ENCODE data around the gene ACOXL.
"Not testable (repeated sequence)": the region's sequence is repeated elsewhere in the genome, so short reads cannot be mapped to it uniquely, and the experiment has no call there.

The ACOXL gene

DNA sequence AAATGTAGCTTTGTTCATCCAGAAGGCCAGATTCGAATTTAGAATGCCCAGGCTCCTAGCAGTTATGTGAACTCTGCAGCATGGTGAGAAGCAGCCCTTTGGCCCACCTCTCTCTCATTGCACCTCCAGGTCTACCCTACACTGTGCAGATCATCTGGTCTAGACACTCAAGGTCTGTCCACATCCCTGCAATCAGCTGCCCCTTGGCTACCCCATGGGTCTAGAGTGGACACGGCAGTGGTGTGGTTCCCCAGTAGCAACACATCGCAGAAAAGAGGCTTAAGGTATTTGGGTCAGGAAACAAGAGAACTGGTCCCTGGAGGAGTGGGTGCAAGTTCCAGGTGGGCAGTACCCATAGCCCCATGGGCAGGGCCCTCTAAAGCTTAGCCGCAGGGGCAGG is 311.7 kb downstream of the ACOXL start:
- no peak for DNase-seq

DNA sequence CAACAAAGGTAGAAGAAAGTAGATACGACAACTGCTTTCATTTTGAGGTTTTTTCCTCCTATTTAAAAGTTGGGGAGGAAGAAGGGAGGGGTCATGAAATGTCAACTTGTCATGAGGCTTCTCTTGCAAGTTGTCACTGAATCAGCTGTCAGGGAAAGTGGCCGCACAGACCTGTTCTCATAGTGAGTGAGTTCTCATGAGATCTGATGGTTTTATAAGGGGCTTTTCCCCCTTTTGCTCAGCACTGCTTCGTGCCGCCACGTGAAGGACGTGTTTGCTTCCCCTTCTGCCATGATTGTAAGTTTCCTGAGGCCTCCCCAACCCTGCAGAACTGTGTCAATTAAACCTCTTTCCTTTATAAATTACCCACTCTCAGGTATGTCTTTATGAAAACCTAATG is 312.9 kb downstream of the ACOXL start:
- not testable (repeated sequence) for DNase-seq

- no peak for DNase-seq
These were observed 313.5 kb downstream of the ACOXL start for GRCh38 chr2:111045771-111046444.

DNA sequence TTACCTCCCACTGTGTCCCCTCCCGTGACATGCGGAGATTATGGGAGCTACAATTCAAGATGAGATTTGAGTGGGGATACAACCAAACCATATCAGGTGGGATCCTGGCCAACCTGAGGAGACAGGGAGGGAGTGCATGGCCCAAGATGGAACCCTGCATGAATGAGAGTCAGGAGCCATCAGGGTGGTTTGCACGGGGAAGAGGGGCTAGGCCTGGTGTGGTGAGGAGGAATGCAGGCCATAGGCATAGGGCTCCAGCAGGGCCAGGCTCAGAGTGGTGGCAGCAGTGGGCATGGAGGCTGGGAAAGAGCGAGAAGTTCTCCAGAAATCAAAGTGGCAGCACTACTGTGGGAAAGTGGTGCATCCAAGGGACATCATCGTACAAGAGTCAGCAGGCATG is 314.3 kb downstream of the ACOXL start:
- no peak for DNase-seq

DNA sequence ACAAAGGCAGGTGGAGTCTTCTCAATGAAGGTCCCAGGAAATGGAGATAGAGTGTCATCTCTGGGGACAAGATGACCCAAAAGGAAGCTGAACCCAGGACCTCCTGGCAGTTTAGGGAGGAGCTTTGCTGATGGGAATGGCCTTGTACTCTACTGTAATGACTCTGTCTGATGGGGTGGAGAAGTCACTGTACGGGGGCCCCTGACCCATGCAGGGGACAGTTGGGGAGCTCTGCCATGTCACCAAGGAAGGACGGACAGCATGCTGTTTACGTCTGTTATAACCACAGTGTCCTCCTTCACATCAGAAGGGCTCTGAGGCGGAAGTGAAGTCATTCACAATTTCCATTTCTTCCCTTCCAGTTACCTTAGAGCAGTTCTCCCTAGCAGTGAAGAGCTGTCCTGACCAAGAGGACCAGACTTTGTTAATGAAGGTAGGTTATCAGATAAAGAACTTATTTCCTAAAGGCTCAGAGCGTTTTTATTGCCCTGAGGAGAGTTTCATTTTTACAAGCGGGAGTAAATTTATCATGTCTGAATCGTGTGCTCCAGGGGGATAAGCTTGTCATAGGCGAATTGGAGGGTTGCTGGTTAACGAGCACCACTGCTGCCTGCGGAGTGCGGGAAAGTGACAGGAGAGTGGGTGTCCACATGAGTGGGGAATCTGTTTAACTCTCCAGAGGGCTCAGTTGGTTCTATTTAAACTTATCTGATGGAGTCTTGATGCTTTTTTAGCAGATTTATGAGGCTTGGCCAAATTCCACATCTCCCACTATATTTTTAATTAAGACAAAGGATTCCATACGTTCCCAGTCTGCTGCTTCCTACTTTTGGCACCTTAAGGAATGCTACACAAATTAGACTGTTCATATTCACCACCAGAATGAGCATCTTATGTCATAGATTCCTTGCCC is 316.7 kb downstream of the ACOXL start:
- no peak for DNase-seq

GRCh38 chr2:111049792-111050640 is 317.6 kb downstream of the ACOXL start:
- no peak for DNase-seq

- DNase-seq: no peak
These were observed 318.5 kb downstream of the ACOXL start for GRCh38 chr2:111050701-111051376.

DNA sequence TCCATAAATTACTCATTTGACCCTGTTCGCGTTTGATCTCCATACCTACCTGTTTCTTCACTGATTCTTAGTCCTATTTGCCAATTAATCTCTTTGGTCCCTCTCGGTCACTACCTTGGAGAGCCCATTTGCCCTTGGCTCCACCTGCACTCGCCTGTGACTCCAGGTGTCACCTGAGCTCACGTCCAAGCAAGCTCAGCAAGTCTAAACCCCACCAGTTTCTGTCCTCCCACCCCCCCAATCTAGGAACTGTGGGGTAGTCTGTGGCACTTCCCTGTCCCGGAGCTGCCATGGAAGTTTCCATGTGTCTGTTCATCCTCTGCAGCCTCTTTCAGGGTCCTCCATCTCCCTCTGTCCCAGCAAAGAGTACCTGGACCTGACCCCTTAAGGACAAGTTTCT is 320.2 kb downstream of the ACOXL start:
- DNase-seq: no peak

- no peak for DNase-seq
These were observed 320.9 kb downstream of the ACOXL start for GRCh38 chr2:111053266-111053665.

- no peak for DNase-seq
These were observed 321.6 kb downstream of the ACOXL start for GRCh38 chr2:111053825-111054515.

- no peak for DNase-seq
These were observed 322.7 kb downstream of the ACOXL start for GRCh38 chr2:111054791-111055691.

DNA sequence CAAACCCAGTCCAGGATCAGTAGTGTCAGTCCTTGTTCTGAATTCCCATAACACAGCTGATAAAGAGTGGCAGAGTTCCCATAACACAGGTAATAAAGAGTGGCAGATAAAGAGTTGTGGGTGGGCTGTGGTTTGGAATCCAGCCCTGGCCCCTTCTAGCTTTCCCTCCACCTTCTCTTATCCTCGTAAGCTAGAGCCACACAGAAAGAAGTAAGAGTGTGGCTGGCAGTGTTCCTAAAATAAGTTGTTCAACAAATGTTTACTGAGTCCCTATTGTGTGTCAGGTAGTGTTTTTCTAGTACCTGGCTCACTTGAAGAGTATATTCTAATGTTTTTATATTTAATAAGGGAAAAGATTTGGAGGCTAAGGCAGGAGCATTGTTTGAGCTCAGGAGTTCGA is 323.4 kb downstream of the ACOXL start:
- no peak for DNase-seq

DNA sequence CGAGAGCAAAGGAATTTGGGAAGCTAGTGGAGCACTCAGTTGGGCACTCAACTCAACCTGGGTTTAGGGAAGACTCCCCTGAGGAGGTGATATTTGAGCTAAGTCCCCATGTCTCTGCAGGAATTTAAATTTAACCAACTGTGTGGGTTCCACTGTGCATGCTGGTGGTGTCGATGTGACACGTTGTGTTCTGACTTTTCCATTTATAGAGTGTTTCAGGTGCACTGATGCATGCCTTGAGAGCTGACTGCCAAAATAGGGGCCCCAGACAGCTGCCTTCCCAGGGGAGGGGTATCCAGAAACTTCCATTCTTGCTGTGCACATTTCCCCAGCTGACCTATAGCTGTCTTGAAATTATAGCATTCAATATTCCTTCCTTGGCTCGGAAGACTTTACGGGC is 324.7 kb downstream of the ACOXL start:
- no peak for DNase-seq

DNA sequence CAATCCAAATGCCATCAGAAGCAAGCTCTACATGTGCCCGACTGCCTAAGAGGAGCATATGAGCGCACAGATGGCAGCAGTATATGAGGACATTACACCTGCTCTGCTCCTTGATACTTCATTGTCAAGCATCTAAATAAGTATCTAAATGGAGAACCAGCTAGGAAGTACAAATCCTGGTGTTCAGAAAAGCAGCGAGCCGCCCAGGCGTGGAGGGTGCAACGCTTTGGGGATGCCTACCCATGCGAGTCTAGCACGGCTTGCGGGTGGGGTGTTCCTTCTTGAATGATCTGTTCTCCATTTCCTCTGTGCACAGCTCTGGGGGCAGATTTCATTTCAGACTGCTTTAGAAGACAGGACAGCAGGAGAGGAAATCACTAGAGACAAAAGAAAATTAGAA is 325.3 kb downstream of the ACOXL start:
- DNase-seq: no peak

DNA sequence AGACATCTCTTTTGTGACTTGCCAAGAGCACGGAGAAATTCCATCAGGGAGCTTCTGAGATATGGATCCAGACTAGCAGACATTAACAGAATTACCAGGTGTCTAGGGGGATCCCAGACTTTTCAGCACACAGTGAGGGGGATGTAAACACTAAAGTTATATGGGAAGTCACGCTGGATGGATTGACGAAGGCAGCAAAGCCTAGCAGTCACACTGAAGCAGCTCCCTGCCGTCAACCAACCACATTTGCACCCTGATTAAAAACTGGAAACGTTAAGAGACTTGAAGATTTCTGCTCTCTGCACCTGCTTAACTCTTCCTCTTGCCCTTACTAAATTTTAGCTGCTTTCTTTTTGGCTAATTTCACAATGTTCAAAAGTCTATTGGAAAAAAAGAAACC is 325.9 kb downstream of the ACOXL start:
- no peak for DNase-seq

GRCh38 chr2:111061191-111061590 is 328.8 kb downstream of the ACOXL start:
- DNase-seq: no peak

DNA sequence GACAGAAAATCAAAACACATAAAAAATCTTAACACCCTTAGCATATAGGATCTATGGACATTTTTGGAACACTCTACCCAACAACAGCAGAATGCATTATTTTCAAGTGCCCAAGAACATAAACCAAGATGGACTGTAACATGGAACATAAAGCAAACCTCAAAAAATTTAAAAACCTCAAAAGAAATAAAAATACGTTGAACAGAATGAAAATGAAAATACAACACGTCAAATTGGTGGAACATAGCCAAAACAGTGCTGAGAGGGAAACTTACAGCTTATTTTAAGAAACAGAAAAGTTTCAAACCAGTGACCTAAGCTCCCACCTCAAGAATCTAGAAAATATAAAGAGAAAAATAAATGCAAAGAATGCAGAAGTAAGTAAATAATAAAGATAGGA is 330.0 kb downstream of the ACOXL start:
- DNase-seq: no peak

GRCh38 chr2:111066062-111066593 is 333.8 kb downstream of the ACOXL start:
- DNase-seq: no peak

GRCh38 chr2:111068435-111069058 is 336.2 kb downstream of the ACOXL start:
- peak; percentile 32 for DNase-seq

DNA sequence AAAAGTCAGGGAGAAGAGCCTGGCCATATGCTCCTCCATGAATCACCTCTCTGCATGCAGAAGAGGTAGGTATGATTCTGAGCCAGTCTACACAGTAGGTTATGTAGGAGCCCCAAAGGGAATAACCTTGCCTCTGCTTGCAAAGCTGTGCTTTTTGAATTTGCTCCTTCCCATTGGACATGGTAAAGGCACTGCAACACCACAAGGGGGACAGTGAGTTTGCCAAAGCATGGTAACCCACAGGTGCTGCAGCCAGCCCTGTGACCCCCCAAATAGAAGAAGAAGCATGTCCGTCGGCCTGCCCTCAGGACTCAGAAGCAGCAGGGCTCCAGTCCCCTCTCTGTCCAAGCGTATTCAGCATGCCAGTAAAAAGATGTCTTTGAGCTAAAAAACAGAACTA is 337.3 kb downstream of the ACOXL start:
- no peak for DNase-seq
